GM18858 (cell line): Measurements from ENCODE around the gene CCDC83.
A peak's percentile ranks its signal among the peaks of the same experiment; 100 is the strongest.
"Not testable (repeated sequence)": the region's sequence is repeated elsewhere in the genome, so short reads cannot be mapped to it uniquely, and the experiment has no call there.

Source experiments
- ATAC-seq: cut with Tn5 transposase; IDR thresholded peaks from one replicate; pipeline ENCODE4 v1.9.1; 2021; ENCODE audit not compliant: unreplicated experiment

CCDC83 gene

DNA sequence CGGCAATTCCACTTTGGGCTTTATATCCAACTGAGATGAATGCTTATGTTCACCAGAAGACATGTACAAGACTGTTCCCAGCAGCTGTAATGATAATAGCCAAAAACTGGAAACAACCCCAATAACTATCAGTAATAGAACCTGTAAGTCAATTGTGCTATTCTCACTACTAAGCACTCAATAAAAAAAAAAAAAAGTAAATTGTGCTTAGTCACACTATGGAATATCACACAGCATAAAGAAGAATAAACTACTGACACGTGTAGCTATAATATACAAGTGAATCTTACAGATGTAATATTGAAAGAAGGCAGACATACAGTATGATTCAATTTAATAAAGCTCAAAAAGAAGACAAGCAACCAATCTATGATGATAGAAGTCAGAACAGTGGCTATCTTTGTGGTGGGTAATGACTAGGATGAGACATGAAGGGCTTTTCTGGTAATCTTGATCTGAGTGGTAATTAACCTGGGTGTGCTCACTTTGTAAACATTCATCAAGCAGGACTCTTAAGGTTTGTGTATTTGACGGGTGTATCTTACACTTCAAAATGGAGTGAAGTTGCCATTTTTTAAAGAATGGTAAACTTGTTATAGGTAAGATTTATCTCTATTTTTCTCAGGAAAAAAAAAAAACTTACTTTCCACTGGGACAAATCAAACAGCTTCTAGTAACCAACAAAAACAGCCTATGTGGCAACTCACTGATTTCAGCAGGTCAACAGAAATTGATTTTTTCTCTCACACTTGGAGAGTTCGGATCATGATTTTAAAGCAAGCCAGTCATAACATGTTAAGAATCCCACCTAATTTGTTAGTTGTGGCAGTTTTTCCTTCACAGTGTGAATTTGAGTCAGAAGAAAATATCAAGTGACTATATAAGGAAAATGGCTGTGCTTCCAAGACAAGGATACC lies 84.2 kb downstream of the CCDC83 start:
- ATAC-seq, result no peak

DNA sequence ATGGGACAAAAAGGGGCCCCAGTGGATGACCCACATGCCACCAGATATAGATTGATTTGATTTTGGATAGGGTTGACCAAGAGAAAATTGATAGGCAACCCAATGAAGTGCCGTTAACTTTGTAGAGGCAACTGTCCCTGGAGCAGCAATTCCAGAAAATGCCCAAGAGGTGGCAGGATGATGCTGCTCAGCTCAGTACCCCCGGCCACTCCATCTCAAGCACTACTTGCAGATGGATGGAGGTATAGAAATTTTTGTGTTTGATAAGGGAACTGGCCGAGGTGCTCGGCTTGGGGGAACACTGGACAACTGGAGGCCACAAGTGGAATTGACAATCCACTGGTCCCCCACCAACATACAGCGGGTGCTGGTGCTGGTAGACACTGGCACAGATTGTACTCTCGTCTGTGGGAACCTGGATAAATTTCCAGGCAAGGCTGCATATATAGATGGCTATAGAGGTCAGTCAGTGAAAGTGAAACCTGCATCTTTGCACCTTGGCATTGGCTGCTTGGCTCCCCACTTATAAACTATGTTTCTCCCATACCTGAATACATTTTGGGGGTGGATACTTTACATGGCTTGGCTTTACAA lies 86.3 kb downstream of the CCDC83 start:
- no peak for ATAC-seq

DNA sequence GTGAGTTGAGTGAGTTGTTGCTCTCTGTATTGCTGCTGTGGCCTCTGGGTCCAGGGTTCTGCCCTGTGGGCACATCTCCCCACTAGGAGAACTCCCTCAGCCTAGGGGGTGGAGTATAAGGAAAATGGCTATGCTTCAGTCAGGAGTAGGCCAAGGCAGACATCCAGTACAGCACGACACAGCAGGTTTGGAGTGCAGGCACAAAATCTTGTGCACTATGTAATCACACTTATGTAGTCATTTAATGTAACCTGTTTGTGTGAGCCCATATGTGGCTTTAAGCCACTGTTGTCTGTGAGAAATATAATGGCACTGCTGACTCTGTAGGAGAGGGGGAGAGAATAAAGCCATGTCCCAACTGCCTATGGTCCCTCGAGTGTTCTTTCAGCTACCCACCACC lies 90.1 kb downstream of the CCDC83 start:
- ATAC-seq, result no peak

DNA sequence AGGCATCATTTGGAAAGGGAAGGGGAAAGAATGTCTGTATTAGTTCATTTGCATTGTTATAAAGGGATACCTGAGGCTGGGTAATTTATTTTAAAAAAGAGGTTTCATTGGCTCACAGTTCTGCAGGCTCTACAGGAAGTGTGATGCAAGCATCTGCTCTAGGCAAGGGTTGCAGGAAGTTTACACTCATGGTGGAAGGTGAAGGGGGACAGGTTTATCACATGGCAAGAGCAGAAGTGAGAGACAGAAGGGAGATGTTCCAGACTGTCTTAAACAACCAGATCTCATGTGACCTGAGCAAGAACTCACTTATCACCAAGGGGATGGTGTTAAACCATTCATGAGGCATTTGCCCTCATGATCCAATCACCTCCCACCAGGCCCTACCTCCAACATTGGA lies 90.6 kb downstream of the CCDC83 start:
- ATAC-seq, result no peak

DNA sequence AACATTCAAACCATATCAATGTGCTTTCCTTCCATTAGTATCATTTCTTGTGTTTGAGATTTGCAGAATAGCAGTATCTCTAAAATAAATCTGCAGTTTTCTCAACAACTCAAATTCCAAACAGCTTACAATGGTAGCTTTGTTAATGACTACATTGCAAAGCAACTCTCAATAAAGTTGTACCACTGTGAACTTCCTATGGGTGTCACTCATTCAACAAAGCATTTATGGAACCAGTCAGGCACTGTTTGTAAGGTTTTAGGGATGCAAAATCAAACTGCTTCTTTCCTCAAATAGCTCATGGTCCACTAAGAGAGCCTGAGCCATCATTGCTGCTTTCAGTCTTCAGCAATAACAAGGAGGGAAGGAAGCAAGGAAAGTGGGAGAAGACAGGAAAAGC lies 91.0 kb downstream of the CCDC83 start:
- no peak for ATAC-seq

DNA sequence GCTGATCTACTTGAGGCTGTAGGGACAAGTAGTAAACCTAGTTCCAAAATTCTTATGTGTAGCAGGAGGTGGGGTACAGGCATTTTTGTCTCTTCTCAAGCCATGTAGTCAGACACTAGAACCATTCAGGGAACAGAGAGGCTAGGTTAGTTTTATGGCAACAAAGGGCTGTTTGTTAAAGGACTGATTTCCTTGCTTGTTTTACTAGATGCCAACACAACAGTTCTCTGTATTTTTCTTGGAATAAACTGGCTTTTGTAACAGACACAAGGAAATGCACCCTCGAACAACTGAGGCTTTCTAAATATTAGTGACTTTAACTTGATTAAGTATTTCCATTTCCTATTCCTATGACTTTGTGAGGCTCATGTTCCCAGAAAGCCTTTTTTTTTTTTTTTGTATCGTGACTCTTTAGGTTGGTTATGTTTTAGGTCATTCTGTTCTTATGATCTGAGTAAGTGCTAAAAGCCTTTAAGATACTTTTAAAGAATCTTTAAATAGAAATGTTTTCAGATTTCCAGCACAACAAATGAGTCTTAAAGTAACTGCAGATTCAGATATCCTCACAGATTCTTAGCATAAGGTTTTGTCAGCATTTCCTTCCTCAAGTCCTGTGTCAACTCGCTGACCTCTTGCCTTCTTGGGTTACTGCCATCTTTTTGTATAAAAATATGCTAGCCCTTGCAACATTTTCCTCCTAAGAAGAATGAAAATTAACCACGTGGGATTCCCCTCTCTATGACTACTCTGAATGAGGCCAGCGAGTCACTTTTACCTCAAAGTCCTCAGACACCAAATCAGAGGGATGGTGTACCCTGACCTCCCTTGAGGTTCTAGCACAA lies 92.5 kb downstream of the CCDC83 start:
- ATAC-seq, result no peak

DNA sequence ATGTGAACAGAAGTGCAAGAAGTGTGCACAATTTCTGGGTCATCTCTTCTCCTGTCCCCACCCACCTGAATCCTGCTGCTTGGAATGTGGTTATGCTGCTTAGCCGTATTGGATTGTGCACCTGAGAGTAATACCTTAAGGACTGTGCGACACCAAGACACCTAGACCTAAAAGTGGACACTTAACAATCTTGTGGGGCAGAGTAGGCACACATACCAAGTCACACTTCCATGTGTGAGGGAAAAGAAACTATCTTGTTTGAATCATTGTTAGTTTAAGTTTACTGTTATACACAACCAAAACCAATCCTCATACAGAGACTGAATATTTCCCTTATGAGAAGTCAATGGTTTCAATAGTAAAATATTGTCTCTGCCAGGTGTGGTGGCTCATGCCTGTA lies 93.7 kb downstream of the CCDC83 start:
- peak; percentile 37 for ATAC-seq

DNA sequence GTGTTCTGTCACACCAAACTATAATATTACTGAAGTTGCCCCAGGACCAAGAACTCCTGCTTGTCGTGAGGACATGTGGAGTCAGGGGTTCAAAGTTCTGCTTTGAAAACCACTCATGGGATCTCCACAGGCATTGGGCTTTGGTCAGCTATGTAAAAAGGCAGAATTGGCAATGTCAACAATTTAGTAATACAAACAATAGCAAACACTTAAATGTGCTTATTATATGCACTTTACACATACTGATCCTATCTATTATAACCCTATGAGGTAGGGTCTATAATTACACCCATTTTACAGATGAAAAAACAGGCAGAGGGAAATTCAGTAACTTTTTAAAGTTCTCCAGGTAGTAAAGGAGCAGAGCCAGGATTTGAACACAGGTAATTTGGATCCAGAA lies 94.6 kb downstream of the CCDC83 start:
- ATAC-seq, result no peak

DNA sequence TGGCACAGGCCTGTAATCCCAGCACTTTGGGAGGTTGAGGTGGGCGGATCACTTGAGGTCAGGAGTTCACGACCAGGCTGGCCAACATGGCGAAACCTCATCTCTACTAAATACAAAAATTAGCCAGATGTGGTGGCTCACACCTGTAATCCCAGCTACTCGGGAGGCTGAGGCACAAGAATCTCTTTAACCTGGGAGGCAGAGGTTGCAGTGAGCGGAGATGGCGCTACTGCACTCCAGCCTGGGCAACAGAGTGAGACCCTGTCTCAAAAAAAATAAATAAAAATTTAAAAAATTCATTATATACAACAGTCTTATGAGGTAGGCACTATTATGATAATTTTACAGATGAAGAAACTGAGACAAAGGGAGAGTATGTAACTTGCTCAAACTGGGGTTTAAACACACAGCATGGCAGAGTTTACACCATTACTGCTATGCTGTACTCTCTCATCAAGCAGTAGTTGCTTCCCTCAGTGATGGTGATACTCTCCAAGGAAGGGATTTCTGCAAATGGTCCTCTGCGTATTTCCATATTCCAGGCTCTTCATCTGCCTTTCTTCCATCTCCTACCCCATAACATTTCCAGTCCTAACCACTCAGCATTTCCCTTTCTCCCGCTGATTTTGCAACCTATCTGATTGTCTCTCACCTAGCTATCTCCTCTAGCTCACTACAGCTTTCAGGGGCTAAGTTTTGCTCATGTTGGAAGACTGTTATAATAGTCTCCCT lies 95.3 kb downstream of the CCDC83 start:
- ATAC-seq, result no peak

DNA sequence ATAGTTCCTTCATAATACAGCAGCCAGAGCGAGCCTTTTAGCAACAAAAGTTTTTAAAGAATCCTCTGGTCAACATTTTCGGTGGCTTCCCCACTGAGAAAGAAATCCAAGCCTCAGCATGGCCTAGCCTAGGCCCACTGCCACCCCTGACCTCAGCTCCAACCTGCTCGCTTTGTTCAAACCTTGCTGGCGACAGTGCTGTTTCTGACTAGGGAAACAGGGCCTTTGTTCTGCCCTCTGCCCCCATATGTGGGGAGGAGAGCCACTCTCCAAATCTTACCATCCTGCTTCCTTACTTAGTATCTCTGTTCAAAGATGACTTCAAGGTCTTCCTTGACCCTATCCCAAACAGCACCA lies 95.8 kb downstream of the CCDC83 start:
- no peak for ATAC-seq

DNA sequence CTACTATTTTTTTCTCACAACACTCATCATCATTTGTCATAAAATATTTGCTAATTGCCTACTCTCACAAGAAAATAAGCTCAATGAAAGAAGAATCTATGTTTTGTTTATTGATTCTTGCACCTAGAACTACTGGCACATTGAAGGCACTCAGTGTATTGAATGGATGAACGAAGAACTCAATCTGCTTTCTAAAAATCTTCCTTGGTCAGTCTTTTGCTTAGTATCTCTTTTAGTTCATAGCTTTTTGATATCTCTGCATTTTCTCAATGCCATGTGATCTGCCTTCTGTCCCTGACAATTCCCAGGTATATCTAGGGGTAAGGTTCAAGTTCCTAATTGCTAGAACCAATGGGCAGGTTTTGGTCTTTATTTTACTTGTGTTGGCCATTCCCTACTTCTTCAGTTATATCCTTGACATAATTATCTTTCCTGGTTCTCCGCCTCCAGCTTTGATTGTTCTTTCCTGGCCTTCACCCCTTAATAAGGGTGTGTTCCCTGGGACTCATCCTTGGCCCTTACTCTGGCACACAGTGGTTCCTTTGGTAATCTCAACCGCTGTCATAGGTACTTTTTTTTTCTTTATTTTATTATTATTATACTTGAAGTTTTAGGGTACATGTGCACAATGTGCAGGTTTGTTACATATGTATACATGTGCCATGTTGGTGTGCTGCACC lies 96.4 kb downstream of the CCDC83 start:
- no peak for ATAC-seq

DNA sequence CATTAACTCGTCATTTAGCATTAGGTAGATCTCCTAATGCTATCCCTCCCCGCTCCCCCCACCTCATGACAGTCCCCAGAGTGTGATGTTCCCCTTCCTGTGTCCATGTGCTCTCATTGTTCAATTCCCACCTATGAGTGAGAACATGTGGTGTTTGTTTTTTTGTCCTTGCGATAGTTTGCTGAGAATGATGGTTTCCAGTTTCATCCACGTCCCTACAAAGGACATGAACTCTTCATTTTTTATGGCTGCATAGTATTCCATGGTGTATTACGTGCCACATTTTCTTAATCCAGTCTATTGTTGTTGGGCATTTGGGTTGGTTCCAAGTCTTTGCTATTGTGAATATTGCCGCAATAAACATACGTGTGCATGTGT lies 96.9 kb downstream of the CCDC83 start:
- ATAC-seq, result not testable (repeated sequence)

DNA sequence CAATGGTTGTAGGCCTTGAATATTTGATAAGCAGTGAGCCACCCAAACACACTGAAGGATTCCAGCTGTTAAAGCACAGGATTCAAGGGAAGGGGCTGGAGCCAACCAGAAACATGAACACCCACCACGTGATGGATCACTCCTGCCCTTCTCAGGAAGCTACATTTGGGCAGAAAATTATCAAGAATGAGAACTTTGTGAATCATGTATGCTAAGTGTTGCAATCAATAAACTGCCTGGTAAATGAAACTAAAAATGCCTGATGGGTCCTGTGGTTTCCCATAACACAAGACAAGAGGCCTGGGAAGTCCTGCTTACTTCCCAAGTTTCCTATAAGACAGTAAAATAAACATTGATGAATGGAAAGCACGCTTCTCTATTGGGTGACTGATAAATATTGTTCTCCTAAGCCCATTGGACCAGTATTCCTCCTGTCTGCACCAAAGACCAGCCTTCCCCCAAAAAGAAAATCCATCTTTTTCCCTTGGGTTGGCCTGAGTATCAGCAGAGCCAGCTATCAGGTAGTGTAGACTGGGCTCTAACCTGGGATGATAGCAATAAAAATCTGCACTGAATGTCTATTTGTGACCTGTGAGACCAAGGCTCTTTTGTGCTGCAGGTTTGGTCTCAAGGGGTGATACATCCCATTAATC lies 98.4 kb downstream of the CCDC83 start:
- ATAC-seq, result no peak

DNA sequence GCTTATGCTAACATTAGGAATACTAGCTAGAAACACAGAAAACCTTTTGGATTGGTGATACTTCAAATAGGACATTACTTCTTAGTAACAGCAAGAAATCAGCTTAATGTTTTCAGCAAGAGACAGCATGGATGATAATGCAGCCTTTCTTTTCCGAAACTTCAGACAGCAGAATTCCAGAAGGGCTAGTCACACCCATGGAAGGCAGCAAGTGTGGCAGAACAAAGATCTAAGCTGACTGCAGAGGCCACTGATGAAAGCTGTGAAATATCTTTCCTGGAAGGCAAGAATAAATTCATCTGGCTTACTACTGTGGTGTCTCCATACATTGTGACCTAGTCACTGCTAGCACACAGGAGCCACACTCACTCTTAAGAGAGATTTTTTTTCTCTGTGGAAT lies 100.3 kb downstream of the CCDC83 start:
- ATAC-seq, result no peak

DNA sequence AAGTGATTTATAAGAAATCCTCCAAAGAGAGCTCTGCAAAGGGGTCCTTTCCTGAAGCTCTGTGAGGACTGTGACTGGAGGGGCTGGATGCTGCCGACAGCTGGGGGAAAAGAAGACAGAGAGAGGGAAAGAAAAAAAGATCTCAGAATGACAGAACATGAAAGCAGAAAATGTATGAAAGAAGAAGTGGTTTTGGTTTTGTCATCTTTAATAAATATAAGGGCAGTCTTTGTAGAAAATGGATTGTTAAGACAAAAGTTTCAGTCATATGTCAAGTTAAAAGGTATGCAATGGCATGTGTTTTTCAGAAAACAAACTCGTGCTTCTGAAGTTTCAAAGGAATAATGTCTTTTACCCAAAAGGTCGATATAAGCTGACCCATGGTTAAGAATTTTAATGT lies 105.5 kb downstream of the CCDC83 start:
- ATAC-seq, result no peak

DNA sequence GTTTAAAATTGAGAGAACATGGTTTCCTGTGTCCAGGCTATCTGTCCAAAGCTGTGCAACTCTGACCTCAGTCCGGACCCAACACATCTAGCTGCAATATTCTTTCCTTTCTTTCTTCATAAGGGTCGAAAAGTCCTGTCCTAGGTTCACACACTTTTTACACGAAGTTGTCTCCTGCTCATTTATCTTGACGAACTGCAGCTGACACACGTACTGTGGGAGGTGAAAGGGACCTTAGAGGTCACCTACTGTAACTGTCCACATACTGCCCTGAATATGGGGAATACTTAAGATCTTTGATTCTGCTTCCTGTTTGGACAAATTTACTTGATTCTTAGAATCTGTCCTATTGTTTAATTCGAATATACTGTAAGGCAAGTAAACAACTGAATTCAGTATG lies 105.9 kb downstream of the CCDC83 start:
- no peak for ATAC-seq

DNA sequence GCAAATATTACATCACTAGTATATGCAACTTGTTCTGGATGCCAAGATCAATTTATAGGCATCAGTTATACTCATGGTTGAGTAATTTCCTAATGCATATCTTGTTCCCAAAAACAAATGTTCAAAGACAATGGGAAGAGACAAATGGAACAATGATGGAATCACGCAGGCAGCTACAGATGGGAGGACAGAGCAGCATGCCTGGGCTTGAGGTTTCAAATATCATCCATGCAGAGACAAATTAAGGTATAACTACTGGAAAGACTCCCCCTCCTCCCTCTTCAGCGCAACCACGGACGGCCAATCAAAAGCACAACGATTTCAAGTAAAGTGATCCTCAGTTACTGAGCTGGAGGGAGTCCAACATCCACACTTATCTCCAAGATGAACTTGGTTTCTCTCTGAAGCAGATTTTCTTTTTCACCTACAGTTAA lies 106.8 kb downstream of the CCDC83 start:
- ATAC-seq, result no peak

DNA sequence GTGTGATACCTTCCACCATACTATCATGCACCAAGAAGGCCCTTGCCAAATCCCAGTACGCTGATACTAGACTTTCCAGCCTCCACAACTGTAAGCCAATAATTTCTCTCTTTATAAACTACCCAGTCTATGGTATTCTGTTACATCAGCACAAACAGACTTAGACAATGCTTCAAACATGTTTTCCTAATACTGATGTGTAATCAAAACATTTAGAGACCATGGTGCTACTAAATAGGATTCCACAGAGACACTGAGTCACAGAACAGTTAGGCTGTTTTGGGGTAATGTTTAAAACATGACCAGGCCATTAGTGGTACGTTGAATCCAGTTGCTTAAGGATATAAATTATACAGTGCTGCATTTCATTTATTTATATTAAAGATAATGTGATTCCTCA lies 110.0 kb downstream of the CCDC83 start:
- no peak for ATAC-seq

DNA sequence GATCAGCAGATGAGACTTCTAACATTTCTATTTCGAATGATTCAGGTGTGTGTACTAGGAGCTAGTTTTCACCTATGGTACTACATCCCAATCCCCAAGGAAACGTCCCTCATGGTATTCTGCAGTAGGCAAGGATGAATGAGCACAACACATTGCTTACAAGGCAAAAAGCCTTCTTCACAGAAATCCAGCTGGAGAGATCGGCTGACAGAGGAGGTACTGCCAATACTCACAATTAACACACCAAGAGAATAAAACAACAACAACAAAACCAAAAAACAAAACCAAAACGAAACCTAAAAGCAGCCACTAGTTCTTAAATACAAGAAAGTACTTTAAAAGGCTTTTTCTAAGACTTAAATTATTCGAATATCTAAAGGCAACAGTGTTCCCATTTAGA lies 112.3 kb downstream of the CCDC83 start:
- no peak for ATAC-seq
